Bronchial epithelial cell (primary cell): ENCODE results near the gene PRKAR2B. TPM values are rescaled to one million over a fixed set of nuclear protein-coding genes. Genes with fewer than 3 reads are reported as not detected.

Experiments used
- DNase-seq: peaks from one replicate; pipeline ENCODE4 v3.0.0-alpha.2; 2010; ENCODE audit warnings: low read depth
- FAIRE-seq: peaks from 2 replicates; lab custom pipeline; 2011; peaks lifted over from hg19 to GRCh38; lab: Jason Lieb, UNC
- H3K27me3 ChIP-seq: 2 replicates; pipeline ENCODE4 v1.5.1; 2011; ENCODE audit warnings: low read length; ENCODE audit not compliant: control insufficient read depth, insufficient read depth
- H3K36me3 ChIP-seq: 2 replicates; pipeline ENCODE4 v1.5.1; 2011; ENCODE audit warnings: low read length; ENCODE audit not compliant: control insufficient read depth, insufficient read depth
- H3K4me3 ChIP-seq: 2 replicates; pipeline ENCODE4 v1.5.1; 2011; ENCODE audit warnings: mild to moderate bottlenecking, low read depth, low read length, control low read depth
- CTCF ChIP-seq: IDR thresholded peaks from 2 replicates; pipeline ENCODE4 v1.5.1; 2011; ENCODE audit warnings: mild to moderate bottlenecking, moderate library complexity, low read length, control low read depth, inconsistent platforms; ENCODE audit not compliant: insufficient read depth, severe bottlenecking
- total RNA-seq: library from RNA; depleted of rRNA; stranded (reverse); fragments of >200 nt; gene quantifications from 2 replicates; pipeline ENCODE4 v1.2.1, GENCODE V29; 2014

The PRKAR2B gene
- total RNA-seq, 1 donor from 2014 or later: 0.26 TPM

GRCh38 chr7:107056728-107057473, 12.4 kb downstream of the PRKAR2B start:
- peak; percentile 18 for FAIRE-seq
- no peak for DNase-seq
- no peaks in the 10 kb centered on the region for H3K36me3 ChIP-seq
- TF ChIP-seq CTCF: no peak
- H3K27me3 ChIP-seq: peaks cover 2% of the 10 kb centered on the region
- H3K4me3 ChIP-seq: no peak overlapping the region

- Histone ChIP-seq H3K27me3 (peaks cover 2% of the 10 kb centered on the region), H3K4me3 (no peak overlapping the region), H3K36me3 (no peaks in the 10 kb centered on the region)
- no peak for FAIRE-seq
- no peak for TF ChIP-seq CTCF
- no peak for DNase-seq
These were observed 12.9 kb downstream of the PRKAR2B start for GRCh38 chr7:107057474-107057833.

GRCh38 chr7:107059468-107059867, 15.0 kb downstream of the PRKAR2B start:
- no peak for DNase-seq
- FAIRE-seq: no peak
- peaks cover 2% of the 10 kb centered on the region for H3K27me3 ChIP-seq
- H3K36me3 ChIP-seq: no peaks in the 10 kb centered on the region
- no peak for TF ChIP-seq CTCF
- H3K4me3 ChIP-seq: no peak overlapping the region

GRCh38 chr7:107063245-107064120, 19.0 kb downstream of the PRKAR2B start:
- Histone ChIP-seq H3K36me3 (no peaks in the 10 kb centered on the region), H3K27me3 (peaks cover 3% of the 10 kb centered on the region), H3K4me3 (no peak overlapping the region)
- DNase-seq (no peak), FAIRE-seq (no peak)
- TF ChIP-seq CTCF: no peak

- no peak for DNase-seq
- no peaks in the 10 kb centered on the region for H3K36me3 ChIP-seq
- no peak overlapping the region for H3K4me3 ChIP-seq
- peaks cover 3% of the 10 kb centered on the region for H3K27me3 ChIP-seq
- no peak for FAIRE-seq
- TF ChIP-seq CTCF: no peak
These were observed 19.8 kb downstream of the PRKAR2B start for GRCh38 chr7:107064255-107064654.
